Mammary epithelial cell (primary cell): ENCODE measurements around the gene TSSK1B.

ENCODE experiments used
- CTCF ChIP-seq, 2 donors: IDR thresholded peaks in 1 of 2; conservative IDR thresholded peaks in 1 of 2; 2 replicates each; pipeline ENCODE4 v1.5.1; 2011 to 2012; ENCODE audit warnings: inconsistent platforms in 2 of 2, low read length in 2 of 2, mild to moderate bottlenecking in 2 of 2, control low read depth in 1 of 2, low read depth in 1 of 2; ENCODE audit not compliant: insufficient read depth in 1 of 2; ENCODE audit errors: extremely low read depth in 1 of 2
- EZH2 ChIP-seq: IDR thresholded peaks from 2 replicates; pipeline ENCODE4 v1.6.1; 2012; ENCODE audit warnings: low read length, inconsistent platforms, borderline replicate concordance

- TF ChIP-seq CTCF (conservative IDR thresholded peaks at IDR 0.05 in 1 of 2, IDR thresholded peaks at IDR 0.05 in 1 of 2; ENCODE audit: extremely low read depth in 1 of 2, insufficient read depth in 1 of 2, low read depth in 1 of 2, low read length in 2 of 2): no peak
- no peak for TF ChIP-seq EZH2
Observed at GRCh38 chr5:113450929-113451328, 16.1 kb upstream of the TSSK1B start.
